NCI-H2107 (cell line): ENCODE measurements around the gene F2RL1.
"Not testable (repeated sequence)": the region's sequence is repeated elsewhere in the genome, so short reads cannot be mapped to it uniquely, and the experiment has no call there.

Source experiments
- DNase-seq: peaks from one replicate; lab custom pipeline; 2025; lab: John Stamatoyannopoulos, UW

F2RL1 gene

GRCh38 chr5:76849419-76850291 lies 30.8 kb downstream of the F2RL1 start, which contains the start of gene S100Z:
Gene S100Z, plus strand, starts transcription at chr5:76850014. Its CDS starts 25,346 bp downstream, at chr5:76875360.
- no peak for DNase-seq

DNA sequence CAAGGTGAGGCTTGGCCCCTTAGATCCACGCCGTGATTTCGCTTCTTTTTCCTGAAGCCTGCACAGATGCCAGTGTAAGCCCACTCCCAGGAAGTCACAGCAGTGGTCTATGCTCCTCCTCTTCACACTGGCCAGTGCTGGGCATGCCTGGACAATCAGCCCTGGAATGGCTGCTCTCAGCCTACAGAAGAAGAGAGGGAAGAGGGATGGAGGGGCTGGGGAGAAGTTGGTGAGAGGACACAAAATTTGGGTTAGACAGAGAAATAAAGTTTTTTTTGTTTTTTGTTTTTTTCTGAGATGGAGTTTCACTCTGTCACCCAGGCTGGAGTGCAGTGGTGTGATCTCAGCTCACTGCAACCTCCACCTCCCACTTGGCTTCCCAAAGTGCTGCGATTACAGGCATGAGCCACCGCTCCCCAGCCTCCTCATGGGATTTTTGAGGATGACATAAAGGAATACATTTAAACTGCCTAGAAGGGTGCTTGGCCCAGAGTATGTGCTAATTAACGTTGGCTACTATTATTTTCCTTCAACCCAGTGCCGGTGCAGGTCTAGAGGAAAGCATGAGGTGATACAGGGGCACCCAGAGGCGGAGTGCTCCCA lies 31.8 kb downstream of the F2RL1 start:
- no peak for DNase-seq

GRCh38 chr5:76851728-76852369 lies 33.0 kb downstream of the F2RL1 start:
- DNase-seq = no peak

GRCh38 chr5:76852772-76853171 lies 33.9 kb downstream of the F2RL1 start:
- no peak for DNase-seq

- DNase-seq = not testable (repeated sequence)
Measured at GRCh38 chr5:76853741-76854140, 34.9 kb downstream of the F2RL1 start.

GRCh38 chr5:76854644-76855043 lies 35.8 kb downstream of the F2RL1 start:
- no peak for DNase-seq

DNA sequence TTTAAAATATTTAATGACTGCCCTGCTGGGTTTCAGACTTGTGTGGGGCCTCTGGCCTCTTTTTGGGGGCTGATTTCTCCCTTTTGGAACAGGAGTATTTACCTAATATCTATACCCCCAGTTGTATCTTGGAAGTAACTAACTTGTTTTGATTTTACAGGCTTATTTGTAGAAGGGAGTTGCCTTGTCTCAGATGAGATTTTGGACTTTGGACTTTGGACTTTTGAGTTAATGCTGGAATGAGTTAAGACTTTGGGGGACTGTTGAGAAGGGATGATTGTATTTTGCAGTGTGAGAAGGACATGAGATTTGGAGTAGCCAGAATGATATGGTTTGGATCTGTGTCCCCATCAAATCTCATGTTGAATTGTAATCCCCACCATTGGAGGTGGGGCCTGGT lies 36.7 kb downstream of the F2RL1 start:
- not testable (repeated sequence) for DNase-seq

DNA sequence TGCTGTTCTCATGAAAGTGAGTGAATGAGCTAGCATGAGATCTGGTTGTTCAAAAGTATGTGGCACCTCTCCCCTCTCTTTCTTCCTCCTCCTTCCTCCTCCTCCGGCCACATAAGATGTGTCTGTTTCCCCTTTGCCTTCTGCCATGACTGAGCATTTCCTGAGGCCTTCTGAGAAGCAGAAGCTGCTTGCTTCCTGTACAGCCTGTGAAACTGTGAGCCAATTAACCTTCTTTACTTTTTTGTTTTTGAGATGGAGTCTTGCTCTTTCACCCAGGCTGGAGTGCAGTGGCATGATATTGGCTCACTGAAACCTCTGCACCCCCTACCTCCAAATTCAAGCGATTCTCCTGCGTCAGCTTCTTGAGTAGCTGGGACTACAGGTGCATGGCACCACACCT lies 37.1 kb downstream of the F2RL1 start:
- no peak for DNase-seq

- not testable (repeated sequence) for DNase-seq
Measured at GRCh38 chr5:76856800-76857199, 38.0 kb downstream of the F2RL1 start.

- no peak for DNase-seq
Measured at GRCh38 chr5:76859591-76860247, 40.9 kb downstream of the F2RL1 start.

DNA sequence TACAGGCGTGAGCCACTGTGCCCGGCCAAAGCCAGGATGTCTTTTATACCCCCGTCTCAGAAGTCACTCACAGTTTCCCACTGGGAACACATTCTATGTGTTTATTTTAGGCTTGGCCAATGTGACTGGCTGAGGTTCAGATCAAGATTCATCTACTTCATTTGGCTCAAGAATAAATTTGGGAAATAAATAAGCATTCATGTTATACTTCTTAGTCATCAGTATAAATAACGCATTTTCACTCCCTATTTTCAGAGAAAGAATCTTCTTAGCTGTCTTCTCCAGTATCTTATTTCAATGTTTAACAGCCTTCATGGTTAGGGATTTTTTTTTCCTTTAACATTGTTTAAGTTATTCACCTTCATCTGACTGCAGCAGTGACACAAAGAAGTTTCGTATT lies 42.8 kb downstream of the F2RL1 start:
- DNase-seq = no peak

DNA sequence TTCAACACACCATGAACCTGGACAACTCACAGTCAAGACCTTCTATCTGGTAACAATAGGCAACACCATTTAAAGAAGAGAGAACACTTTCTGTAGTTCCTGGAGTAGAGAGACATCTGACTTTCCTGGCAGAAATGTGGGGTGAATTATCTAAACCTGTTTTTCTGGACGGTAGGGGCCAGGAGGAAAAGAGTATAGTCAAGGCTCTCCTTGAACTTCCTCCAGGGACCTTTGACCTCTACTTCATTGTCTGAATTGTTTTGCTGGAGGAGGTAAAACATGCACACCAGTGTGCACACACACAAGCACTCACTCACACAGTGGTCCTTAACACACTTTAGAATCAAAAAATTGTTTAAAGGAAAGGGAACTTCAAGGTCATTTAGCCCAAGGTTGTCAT lies 44.2 kb downstream of the F2RL1 start:
- DNase-seq = no peak

DNA sequence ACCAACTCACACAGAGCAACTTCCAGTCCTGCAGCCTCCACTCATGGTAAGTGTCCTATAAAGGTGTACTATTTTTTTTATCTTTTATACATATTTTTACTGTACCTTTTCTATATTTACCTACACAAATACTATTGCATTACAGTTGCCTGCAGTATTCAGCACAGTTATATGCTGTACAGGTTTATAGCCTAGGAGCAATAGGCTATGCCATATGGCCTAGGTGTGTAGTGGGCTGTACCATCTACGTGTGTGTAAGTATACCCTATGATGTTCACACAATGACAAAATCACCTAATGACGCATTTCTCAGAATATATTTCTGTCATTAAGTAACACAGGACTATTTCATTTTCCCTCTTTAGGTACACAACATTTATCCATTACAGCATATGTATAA lies 47.7 kb downstream of the F2RL1 start:
- no peak for DNase-seq

DNA sequence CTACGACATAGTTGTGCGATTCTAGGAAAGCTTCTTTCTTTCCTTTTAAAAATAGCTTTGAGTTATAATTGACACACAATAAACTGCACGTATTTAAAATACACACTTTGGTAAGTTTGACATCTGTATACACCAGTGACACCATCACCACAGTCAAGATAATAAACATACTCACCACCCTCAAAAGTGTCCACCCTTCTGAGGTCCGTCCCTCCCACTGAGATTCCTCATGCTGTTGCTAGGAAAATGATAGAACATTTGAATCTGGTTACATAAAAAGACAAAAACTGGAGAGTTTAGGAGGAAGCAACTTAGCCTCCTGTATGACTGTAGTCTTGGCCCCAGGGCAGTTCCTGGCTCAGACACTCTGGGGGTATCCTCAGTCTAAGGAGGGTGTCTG lies 48.2 kb downstream of the F2RL1 start:
- no peak for DNase-seq

DNA sequence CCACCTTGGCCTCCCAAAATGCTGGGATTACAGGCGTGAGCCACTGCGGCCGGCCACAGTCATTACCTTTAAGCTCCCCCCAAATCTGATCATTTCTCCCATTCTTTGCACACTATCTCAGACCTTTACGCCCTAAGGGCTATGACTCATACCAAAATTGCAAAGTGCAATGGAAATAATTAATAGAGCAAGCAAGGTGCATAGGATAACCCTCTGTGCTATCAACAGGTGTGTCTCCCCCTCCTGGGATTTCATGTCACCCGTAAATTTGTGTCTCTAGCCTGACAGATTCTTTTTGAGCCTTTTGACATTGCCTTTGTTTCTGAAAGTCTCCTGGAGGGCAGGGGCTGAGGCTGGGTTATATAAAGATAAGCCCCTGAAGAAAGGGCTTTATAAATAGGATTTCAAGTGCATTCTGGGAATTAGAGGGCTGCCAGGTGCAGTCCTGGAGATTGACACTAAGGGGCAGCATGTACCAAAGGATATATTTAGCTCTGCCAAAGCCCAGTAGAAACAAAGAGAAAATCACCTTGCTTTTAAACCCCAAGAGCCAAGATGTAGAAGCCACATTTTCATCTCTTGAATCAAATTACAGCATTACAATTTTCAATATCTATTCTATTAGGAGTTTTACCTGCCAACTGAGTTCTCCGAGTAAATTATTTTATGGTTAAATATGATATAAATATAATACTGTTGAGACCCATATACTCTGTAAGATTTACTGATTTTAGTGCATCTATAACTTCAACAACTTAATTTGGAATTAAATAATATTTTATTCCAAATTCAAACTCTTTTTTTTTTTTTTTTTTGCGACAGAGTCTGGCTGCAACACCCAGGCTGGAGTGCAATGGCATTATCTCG lies 49.2 kb downstream of the F2RL1 start:
- DNase-seq = peak; percentile 14

DNA sequence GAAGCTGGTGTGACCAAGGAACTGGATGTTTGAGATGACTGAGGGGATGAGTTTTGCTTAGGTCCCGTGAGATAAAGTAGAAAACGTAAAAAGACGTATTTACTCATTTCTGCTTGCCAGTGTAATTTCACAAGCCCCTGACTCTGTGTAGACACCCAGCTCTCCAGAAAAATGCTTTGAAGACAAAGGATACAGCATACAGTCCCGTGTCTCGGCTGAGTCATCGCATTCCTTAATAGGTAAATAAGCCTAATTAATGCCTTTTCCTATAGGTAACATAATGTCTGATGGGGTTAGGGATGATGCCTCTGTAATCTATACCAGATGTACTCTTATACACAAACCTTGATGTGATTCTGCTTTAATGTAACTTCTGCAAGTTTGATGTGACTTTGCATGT lies 51.2 kb downstream of the F2RL1 start:
- no peak for DNase-seq

DNA sequence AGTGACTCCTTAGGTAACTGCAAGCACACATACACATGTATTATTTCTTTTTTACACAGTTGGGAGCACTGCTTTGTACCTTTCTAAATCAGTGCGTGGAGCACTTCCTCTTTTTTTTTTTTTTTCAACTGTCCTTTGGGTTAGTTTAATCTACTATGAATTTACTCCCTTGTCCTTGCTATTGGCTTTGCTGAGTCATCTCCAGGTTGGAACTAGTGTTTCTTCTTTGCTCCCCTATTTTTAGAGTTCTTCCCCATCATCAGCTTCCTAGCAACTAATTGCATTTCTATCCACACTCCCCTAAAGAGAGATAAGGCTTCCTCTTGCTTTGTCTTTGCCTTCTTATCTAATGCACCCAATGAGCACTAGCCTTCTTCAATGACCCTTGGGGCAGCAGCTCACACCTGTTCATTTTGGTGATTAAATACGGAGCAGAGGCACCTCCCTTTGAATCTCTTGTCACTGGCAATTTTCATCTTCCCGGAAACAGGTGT lies 55.3 kb downstream of the F2RL1 start:
- peak; percentile 6 for DNase-seq
